ENCODE measurements around the gene SOST. TPM values are rescaled to one million over a fixed set of nuclear protein-coding genes. Genes with fewer than 3 reads are reported as not detected.

The SOST gene
- total and polyA plus RNA-seq, 8 donors: not detected

DNA sequence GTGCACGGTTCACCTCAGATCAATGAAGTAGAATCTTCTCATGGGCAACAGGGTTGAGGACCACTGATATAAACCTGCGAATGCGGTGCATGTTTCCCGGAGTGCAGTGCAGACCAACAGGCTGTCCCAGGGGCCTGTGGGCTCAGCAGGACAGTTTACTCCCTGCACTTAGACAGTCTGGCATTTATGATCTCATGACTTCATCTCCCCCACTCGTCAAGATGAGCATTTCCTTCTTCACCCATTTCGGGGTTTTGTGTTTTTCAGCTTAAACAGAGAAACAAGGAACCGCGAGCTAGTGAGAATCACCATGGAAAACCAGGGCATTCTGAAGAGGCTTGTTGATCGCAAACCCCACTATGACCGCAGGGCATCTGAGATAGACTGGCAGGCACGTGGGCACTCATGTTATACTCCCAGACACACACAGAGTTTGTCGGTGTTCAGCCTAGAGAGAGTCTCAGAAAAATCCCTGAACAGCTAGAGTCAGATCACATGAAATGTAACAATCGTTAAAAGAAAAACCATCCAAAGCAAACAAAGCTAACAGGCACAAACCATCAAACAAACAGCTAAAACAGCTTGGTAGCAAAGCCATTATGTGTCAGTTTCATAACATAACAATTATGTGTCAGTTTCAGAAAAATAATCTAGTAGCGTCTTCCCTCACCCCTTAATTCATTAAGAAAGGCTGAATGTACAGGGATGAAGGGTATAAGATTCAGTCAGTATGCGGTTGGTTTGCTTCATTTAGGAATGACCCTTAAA is 24.5 kb upstream of the SOST start:
- intact Hi-C loops (cut with DNase I): no loop called here

DNA sequence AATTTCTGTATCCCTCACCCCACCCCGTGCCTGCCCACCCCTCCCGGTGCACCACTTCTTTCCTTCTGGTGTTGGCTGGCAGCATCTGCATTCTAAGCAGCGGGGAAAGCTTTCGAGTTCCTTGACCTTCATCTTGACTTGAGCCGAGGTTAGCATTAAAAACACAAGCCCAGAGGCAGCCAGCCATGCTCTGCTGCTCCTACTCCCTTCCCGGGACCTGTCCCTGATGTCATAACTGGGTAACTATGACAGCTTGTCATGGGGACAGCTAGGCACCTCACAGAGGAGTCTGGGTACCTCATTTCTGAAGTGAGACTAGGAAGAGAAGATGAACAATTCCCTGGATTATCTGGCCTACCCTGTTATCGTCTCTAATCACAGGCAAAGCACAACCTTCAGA is 21.5 kb upstream of the SOST start, which contains the start of gene CFAP97D1:
Gene CFAP97D1, plus strand, starts transcription at position 301 of the 400 bp plus-strand sequence. Its CDS starts 28 bp downstream, at position 329.
- TF ChIP-seq, protein P1, sequence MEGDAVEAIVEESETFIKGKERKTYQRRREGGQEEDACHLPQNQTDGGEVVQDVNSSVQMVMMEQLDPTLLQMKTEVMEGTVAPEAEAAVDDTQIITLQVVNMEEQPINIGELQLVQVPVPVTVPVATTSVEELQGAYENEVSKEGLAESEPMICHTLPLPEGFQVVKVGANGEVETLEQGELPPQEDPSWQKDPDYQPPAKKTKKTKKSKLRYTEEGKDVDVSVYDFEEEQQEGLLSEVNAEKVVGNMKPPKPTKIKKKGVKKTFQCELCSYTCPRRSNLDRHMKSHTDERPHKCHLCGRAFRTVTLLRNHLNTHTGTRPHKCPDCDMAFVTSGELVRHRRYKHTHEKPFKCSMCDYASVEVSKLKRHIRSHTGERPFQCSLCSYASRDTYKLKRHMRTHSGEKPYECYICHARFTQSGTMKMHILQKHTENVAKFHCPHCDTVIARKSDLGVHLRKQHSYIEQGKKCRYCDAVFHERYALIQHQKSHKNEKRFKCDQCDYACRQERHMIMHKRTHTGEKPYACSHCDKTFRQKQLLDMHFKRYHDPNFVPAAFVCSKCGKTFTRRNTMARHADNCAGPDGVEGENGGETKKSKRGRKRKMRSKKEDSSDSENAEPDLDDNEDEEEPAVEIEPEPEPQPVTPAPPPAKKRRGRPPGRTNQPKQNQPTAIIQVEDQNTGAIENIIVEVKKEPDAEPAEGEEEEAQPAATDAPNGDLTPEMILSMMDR (IDR thresholded peaks at IDR 0.05): no peak
- Histone ChIP-seq H3K27me3 (no peaks in the 10 kb centered on the region), H3K36me3 (no peaks in the 10 kb centered on the region), H3K4me1 (peaks cover 6 to 15% (median 6%) of the 10 kb centered on the region in 3 donors), H3K9me3 (no peaks in the 10 kb centered on the region), H3K4me3 (peak within 1 kb of the TSS in 3 of 4 donors; percentile 97 to 100 (median 99)), H3K27ac (peak within 1 kb of the TSS; percentile 100)
- DNase-seq (no peak), ATAC-seq (no peak), FAIRE-seq (no peak)
- 30 to 42% methylated on average over 7 of the region's 7 CpGs for WGBS, 2 donors
- intact Hi-C loops (cut with DNase I): no loop called here

More for the DNA sequence above, 24.5 kb upstream of the SOST start:
- Histone ChIP-seq H3K4me3 (no peak overlapping the region), H3K4me1 (no peaks in the 10 kb centered on the region), H3K27ac (no peak overlapping the region), H3K36me3 (no peaks in the 10 kb centered on the region), H3K27me3 (no peaks in the 10 kb centered on the region), H3K9me3 (no peaks in the 10 kb centered on the region)
- ATAC-seq (no peak), DNase-seq (no peak), FAIRE-seq (no peak)
- TF ChIP-seq, protein P1 (IDR thresholded peaks at IDR 0.05): no peak
- 74 to 80% methylated on average over 15 of the region's 15 CpGs for WGBS, 2 donors

DNA sequence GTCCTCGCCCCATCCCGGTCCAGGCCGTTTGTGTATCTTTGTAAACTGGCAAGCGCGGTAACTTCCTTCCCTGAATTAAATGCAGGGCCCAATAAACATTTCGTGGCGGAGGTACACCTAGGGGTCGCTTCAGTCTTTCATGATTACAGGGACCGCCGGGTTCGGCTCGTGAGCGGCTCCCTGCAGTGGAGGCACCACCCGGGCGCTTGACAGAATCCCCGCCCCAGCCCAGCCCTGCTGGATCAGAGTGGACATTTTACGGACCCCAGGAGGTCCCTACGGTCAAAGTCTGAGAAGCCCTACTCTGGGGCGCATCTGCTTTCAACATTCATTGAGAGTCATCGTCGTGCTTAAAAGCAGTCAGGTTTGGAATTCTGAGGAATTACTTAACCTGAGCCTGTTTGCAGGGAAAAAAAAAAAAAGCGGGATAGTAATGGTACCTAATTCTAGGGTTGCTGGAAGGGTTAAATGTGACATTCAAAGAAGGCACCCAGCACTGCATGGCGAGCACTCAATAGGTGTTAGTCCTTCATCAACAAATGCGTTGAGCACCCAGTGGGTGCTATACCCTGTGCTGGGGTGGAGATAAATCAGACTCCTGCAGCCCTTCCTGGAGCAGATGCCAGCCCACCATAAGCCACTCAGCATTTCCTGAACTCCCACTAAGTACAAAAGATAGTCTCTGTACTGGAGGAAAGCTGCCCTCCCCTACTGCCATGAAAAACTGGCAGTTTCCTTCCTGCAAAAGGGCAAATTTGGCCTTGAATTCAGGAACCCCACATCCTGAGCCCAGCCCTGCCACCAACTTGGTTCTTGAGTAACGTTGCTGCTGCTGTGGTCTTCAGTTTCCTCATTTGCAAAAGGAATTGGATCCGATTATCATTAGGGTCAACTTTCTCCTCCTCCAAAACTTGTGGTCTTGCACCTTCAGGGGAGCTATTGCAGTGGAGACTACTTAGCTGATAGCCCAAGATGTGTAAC is 20.8 kb upstream of the SOST start:
- 9 to 10% methylated on average over 26 of the region's 26 CpGs for WGBS, 2 donors

DNA sequence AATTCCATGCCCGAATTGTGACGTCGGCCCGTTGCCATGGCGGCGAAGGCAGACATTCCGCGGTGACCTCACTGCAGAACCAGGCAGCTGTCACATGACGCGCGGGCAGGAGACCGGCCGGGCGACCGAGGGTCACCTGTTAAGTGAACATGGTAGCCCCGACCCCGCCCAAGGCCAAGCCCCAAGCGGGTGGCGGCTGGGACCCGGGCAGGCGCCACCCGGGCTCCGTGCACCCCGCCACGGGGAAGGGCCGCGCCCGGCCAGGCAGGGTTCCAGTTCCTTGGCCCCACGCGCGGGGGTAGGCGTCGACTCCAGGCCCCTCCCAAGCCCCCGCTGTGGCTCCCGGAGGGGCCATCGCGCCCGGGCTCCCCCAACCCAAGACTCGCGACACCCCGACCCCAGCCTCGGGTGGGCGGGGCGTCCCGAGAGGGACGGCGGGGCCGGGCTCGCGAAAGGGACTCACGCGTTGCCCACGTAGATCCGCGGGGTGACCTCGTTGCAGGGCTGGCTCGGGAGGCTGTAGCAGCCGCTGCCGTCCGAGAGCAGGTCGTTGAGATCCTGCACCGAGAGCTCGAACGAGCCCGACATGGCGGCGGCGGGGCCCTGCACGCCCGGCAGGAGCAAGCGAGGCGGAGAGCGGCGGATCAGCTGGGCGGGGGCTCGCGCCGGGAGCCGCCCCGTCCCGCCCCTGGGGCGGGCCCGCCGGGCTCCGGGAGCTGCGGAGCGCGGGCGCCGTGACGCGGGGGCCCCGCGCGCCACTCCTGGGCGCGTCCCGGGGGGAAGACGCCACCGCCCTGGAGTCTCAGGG is 19.9 kb upstream of the SOST start, which contains the start of gene DUSP3:
Gene DUSP3, minus strand, starts transcription at position 641 of the 808 bp plus-strand sequence. Its CDS starts 53 bp downstream, at position 588.
- ATAC-seq (peak; percentile 91 to 96 (median 95)), DNase-seq (peak; percentile 95 to 98 (median 97)), FAIRE-seq (no peak)
- peaks cover 6 to 15% (median 6%) of the 10 kb centered on the region in 3 donors for H3K4me1 ChIP-seq
- H3K36me3 ChIP-seq: peaks cover 0 to 13% (median 11%) of the 10 kb centered on the region in 3 donors
- peak within 1 kb of the TSS; percentile 49 to 100 (median 98) for H3K4me3 ChIP-seq
- H3K27me3 ChIP-seq: no peaks in the 10 kb centered on the region
- TF ChIP-seq, protein P1 (IDR thresholded peaks at IDR 0.05): no peak
- no peaks in the 10 kb centered on the region for H3K9me3 ChIP-seq
- peak within 1 kb of the TSS; percentile 100 for H3K27ac ChIP-seq
- WGBS, 2 donors: 0% methylated on average over 66 to 100 of the region's 100 CpGs
- intact Hi-C loops (cut with DNase I): no loop called here

More for the DNA sequence above, 20.8 kb upstream of the SOST start:
- DNase-seq: no peak
- TF ChIP-seq, protein P1 (IDR thresholded peaks at IDR 0.05): no peak
- no peaks in the 10 kb centered on the region for H3K27me3 ChIP-seq
- peaks cover 0 to 4% (median 2%) of the 10 kb centered on the region in 3 donors for H3K36me3 ChIP-seq
- H3K9me3 ChIP-seq: no peaks in the 10 kb centered on the region
- intact Hi-C loops (cut with DNase I): no loop called here
- peak in 3 of 4 donors; percentile 1 to 6 (median 2) for ATAC-seq
- peak overlapping the region; percentile 49 to 100 (median 98) for H3K4me3 ChIP-seq
- H3K27ac ChIP-seq: peak overlapping the region; percentile 100
- no peak for FAIRE-seq
- H3K4me1 ChIP-seq: peaks cover 6 to 15% (median 6%) of the 10 kb centered on the region in 3 donors
